Activated CD8-positive, alpha-beta memory T cell treated with anti-CD3 and anti-CD28 coated beads for 36 hours (primary cell): ENCODE data around the gene BCL2L13. TPM values are rescaled to one million over a fixed set of nuclear protein-coding genes. Genes with fewer than 3 reads are reported as not detected.

Experiments
- CTCF ChIA-PET: fragments of 350-600 bp; sonication (Branson Sonifier 250); formaldehyde crosslinking; loops from one replicate; lab custom pipeline; 2021; ENCODE audit warnings: antibody characterized with exemption; lab: Charles Lee
- POLR2A ChIA-PET: fragments of 350-600 bp; sonication (Branson Sonifier 250); formaldehyde crosslinking; loops from one replicate; lab custom pipeline; 2021; ENCODE audit warnings: antibody characterized with exemption; lab: Charles Lee
- total RNA-seq, 2 experiments: library from RNA; stranded (reverse); gene quantifications; one replicate each; pipeline ENCODE4 v1.2.3, GENCODE V29; 2021

BCL2L13 gene
- 10 to 100 TPM; 37.9 to 38.7 TPM for total RNA-seq

DNA sequence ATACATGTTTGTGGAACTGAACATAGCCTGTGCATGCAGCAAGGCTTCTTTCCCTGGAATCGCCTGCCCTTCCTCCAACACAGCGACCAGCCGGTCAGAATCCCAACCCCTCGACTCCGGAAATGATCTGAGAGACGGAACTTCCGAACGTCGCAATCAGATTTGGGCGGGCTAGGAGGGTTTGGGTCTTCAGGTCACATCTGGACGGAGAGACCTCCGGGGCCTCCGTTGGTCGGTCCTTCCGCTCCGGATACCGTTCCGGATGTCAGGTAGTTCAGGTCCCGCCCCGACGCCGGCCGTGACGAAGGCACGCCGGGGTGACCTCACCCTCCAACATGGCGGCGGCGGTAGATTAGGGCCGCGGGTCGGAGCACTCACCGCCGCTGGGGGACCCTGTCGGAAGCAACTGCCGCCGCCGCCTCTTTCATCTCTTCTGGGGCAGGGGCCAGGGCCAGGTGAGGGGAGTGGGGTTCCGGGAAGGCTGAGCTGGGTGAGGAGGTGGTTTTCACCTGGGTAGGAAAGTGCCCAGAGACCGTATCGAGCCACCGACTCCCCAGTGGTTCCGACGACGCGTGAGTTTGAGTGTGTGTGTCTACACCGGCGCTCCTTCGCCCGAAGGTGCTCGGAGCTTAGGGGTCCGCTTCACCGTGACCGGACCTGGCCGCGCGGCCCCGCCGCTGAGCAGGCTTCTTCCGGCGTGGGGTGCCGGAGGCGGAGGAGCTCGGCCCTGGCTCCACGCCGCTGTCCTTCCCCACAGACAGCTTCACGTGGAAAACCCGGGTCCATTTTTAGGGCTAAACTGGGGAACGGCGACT, at the start of gene BCL2L13:
TSS of gene BCL2L13 (plus strand) at position 326 of the 815 bp plus-strand sequence. CDS start 16,955 bp downstream, outside the sequence.
- POLR2A ChIA-PET, result interaction anchor here (0.6 to 1.5 kb wide), 6 partner anchors 9 to 439 kb away, joined by 3 to 8 read pairs (median 5); partner anchors contain the start of gene PEX26
- CTCF ChIA-PET, result interaction anchor here (0.6 to 1.7 kb wide), 3 partner anchors 10 to 291 kb away, joined by 3 to 4 read pairs (median 3); no protein-coding TSS in a partner anchor

- POLR2A ChIA-PET, result no interaction called here
- CTCF ChIA-PET, result no interaction called here
These were observed 48.7 kb upstream of the BCL2L13 start for GRCh38 chr22:17589810-17590375.

DNA sequence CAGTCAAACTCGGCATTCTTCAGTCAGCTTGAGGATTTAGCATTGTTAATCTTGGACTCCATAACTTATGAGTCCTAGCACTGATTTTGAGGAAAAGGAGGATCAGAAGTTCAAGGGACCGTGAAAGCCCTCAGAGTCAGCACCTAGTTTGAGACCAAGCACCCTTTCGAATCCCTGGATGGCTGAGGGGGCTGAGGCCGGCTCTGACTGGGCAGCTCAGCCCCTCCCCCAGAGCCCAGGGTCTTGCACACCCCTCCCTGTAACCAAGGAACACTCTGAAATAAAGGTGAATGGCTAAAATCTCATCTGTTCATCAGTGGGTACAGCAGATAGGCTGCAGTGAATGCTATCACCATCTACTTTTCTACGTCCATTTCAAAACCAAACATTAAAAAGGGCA, 48.0 kb upstream of the BCL2L13 start:
- ChIA-PET CTCF (no interaction called here), POLR2A (no interaction called here)

DNA sequence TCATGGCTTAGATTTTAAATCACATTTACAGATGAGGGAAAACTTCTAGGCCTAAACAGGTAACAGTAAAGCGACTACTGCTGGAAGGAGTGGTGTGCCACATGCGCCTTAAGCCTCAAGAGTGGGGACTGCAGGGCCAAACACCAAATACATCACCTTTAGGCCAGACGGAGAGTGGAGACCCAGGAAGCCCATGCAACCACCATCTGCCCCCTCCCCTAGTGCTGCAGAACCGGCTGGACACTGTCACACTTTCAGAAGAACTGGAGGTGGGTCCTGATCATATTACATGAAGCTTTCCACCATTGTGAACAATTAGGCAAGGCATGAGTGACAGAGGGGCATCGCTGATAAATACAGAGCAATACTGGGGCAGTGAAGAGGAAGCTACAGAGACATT, 46.4 kb upstream of the BCL2L13 start:
- CTCF ChIA-PET, result no interaction called here
- POLR2A ChIA-PET, result no interaction called here

DNA sequence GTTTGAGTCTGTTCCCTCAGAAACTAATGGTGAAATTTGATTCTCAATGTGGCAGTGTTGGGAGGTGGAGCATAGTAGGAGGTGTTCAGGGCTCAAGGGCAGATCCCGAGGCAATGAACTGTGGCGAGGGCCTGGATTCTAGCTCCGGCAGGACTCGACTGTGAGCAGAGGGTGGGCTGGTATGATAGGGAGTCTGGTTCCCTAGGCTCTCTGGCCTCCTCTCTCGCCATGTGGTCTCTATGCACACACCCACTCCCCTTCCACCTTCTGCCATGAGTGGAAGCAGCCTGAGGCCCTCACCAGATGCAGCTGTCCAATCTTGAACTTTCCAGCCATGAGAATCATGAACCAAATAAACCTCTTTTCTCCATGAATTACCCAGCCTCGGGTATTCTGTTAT, 42.3 kb upstream of the BCL2L13 start:
- CTCF ChIA-PET, result no interaction called here

DNA sequence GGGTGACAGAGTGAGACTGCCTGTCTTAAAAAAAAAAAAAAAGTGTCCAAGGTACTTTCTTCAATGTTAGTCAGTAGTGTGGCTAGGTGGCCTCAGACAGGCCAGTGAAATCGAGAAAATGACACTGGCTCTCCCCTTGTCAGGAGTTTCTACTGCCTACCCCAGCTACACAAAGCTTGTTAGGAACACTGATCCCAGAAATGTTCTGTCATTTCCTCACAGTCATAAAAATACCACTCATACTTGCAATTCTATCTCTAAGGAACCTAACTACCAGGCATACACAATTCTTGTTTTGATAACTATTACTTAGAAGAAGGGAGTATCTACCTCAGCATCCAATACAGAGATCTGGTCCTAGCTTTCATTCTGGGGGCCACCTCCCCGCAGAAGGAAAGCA, 41.3 kb upstream of the BCL2L13 start:
- ChIA-PET POLR2A (no interaction called here), CTCF (no interaction called here)

More for the DNA sequence above, 42.3 kb upstream of the BCL2L13 start:
- POLR2A ChIA-PET, result no interaction called here

DNA sequence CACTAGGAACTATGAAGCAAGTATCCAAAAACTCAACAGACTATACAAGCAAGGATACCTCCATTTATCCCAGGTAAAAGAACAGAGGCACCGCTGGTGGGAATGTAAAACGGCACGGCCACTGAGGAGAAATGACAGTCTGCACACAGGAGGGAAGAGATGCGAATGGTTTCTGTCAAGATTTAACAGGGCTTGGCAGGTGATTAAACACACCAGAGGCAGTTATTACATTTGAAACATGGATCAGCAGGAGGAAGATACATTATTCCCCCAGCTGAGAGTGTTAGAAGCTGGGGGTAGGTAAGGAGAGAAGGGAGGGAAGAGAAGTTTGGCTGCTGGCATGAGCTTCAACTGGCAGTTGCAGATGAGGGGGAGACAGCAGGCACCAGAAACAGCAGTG, 40.2 kb upstream of the BCL2L13 start:
- ChIA-PET CTCF (no interaction called here), POLR2A (no interaction called here)

GRCh38 chr22:17601031-17601430, 37.5 kb upstream of the BCL2L13 start:
- POLR2A ChIA-PET, result interaction anchor here (0.6 kb wide), 1 partner anchor 39 kb away, joined by 4 read pairs; no protein-coding TSS in a partner anchor
- CTCF ChIA-PET, result no interaction called here

- ChIA-PET CTCF (no interaction called here), POLR2A (no interaction called here)
These were observed 34.9 kb upstream of the BCL2L13 start for GRCh38 chr22:17603668-17604067.

DNA sequence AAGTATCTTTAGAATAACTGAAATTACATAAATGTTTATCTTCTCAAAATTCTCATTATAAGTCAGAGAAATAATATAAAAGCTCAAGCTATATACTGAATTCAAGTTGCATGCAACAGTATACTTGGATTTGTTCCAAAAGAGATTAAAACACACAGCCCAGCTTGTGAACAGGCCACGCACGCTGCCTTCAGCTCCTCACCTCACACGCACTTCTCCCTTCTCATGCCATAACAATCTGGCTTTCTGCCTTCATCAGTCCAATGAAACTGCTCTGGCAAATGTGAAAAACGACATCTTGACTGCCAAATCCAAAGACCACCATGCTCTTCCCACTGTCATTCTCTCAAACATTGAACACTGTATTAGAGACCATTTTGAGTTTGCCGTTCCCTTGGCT, 32.1 kb upstream of the BCL2L13 start:
- POLR2A ChIA-PET, result no interaction called here
- CTCF ChIA-PET, result no interaction called here

DNA sequence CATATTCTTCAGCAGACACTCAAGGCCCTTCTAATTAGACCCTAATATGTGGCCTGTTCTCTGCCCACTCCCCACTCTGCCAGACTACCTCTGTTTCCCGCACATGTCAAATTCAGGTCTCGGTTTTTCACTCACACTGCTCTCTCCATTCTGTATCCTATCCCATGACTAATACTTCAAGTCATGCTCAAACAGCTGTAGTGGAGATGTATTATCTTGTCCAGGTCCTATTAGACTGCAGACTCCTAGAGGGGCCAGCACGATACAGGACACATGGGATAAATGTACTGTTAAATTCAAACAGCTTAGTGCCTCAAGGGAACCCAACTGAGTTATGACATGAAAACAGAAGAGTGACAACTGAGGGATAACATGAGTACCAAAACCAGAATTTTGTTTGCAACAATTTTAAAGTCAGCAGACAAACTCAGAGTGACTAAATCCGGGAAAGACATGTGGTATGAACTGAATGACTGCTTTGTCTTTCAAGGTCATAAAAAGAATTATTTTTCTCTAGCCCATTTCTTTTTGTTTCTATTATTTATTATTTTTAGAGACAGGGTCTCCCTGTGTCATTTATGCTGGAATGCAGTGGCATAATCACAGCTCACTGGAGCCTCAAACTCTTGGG, 30.6 kb upstream of the BCL2L13 start:
- POLR2A ChIA-PET, result no interaction called here

DNA sequence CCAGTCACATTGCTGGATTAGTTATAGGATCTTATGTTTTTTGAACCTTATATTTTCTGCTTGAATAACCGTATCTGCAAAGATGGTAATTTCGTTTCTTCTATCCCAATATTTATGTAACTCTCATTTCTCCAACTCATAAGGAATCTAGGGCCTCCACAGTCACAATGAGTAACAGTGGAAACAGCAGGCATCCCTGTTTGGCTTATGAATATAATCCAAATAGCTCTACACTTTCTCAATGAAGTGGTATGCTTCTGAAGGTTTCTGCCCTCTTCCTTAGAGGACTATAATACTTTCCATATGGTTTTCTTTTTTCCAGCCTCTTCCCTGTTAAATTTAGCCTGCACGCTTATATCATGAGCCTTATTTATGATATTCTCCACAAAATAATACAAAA, 26.5 kb upstream of the BCL2L13 start:
- CTCF ChIA-PET, result no interaction called here
- POLR2A ChIA-PET, result no interaction called here

More for the DNA sequence above, 30.6 kb upstream of the BCL2L13 start:
- CTCF ChIA-PET, result no interaction called here

DNA sequence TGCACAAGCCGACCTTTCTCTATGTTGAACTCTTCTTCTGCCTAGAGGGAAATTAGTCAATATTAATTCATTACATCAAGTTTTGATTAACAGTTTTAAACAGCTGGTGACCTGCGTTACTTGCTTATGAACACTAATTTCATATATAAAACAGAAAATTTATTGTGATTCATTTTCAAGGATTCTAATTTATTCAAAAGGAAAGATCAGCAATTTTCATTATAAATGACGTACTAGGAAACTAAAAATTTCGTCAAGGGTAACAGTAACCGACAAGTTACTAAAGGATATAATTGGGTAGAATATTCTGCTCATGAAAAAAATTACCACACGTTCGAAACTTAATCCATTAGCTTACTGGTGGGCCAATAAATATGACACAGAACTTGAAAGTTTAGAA, 25.3 kb upstream of the BCL2L13 start:
- POLR2A ChIA-PET, result no interaction called here

GRCh38 chr22:17627961-17628405, 10.6 kb upstream of the BCL2L13 start:
- CTCF ChIA-PET, result no interaction called here
- POLR2A ChIA-PET, result no interaction called here

More for the DNA sequence above, 25.3 kb upstream of the BCL2L13 start:
- CTCF ChIA-PET, result no interaction called here

DNA sequence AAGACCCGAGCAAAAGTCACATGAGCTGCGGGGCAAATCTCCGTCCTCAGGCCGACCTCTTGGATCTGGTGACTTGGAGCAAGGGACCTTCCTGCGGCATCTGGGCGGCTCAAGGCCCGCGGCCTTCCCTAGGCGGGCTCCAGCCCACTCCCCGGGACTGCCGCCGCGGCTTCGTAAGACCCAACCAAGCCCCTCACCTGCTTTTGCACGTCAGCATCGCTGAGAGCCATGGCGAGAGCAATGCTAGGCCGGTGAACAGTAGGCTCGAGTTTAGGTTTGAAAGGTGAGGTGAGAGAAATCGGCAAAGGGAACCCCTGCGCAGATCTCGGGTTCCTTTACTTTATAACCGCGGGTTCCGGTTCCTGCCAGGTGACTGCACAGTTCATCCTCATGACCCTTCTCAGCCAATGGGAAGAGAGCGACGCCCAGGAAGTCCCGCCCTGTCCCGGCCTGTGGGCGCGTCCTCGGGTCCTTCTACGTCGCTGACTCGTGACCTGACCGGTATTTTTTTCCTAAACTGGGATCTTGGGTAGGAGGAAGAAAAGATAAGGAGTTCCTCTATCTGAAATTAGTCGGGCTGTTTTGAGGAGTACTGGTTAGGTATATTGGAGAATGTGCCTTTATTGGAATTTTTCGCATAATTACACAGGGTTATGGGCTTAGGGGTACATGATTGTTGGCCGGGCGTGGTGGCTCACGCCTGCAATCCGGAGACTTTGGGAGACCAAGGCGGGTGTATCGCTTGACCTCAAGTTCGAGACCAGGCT, 10.0 kb upstream of the BCL2L13 start, which contains the start of gene ATP6V1E1:
TSS of gene ATP6V1E1 (minus strand) at position 344 of the 767 bp plus-strand sequence. CDS start at position 230, 114 bp downstream.
- ChIA-PET CTCF (interaction anchor here (0.8 kb wide), 1 partner anchor 43 kb away, joined by 3 read pairs; no protein-coding TSS in a partner anchor), POLR2A (interaction anchor here (1.2 kb wide), 1 partner anchor 10 kb away, joined by 6 read pairs; the partner anchor contains the start of gene BCL2L13)

DNA sequence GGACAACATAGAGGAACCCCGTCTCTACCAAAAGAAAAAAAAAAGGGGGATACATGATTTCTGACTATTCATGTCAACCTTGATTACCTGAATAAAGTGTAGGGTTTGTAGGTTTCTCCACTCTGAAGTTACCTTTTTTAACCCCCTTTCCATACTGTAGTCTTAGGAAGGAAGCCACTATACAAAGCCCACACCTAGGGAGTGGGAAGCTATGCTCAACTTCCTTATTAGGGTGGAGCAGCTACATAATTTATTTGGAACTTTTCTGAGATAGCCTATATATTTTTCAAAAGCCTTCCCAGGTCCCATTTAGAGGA, 9.4 kb upstream of the BCL2L13 start:
- POLR2A ChIA-PET, result interaction anchor here (1.2 kb wide), 1 partner anchor 10 kb away, joined by 6 read pairs; the partner anchor contains the start of gene BCL2L13
- CTCF ChIA-PET, result interaction anchor here (0.8 kb wide), 1 partner anchor 43 kb away, joined by 3 read pairs; no protein-coding TSS in a partner anchor

DNA sequence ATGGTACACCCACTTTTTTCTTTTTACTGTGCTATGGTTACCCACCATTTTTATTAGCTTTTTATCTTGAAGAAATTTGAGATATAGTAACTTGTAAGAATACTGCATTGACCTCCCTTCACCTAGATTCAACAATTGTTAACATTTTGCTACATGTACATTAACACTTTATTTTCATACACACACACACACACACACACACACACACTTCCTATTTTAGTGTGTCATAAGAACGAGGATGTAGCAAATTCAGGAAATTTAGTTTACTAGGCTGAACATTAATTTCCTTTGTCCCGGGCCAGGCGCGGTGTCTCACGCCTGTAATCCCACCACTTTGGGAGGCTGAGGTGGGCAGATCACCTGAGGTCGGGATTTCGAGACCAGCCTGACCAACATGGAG, 8.9 kb upstream of the BCL2L13 start:
- CTCF ChIA-PET, result interaction anchor here (0.8 kb wide), 1 partner anchor 42 kb away, joined by 3 read pairs; no protein-coding TSS in a partner anchor

DNA sequence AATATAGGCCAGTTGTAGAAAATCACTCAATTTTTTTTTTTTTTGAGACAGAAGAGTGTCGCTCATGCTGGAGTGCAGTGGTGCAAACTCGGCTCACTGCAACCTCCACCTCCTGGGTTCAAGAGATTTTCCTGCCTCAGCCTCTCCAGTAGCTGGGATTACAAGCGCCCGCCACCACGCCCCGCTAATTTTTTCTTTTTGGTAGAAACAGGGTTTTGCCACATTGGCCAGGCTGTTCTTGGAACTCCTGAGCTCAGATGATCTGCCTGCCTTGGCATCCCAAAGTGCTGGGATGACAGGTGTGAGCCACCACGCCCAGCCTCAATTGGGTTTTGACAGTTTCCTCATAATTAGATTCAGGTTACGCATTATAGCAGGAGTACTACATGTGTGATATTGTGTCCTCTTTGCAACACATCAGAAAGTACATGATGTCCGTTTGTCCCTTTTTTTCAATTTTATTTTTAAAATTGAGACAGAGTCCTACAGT, 7.4 kb upstream of the BCL2L13 start:
- ChIA-PET POLR2A (no interaction called here), CTCF (interaction anchor here (0.6 to 0.7 kb wide), 2 partner anchors 9 to 65 kb away, joined by 3 read pairs; no protein-coding TSS in a partner anchor)

More for the DNA sequence above, 8.9 kb upstream of the BCL2L13 start:
- POLR2A ChIA-PET, result interaction anchor here (1.2 kb wide), 1 partner anchor 9 kb away, joined by 6 read pairs; the partner anchor contains the start of gene BCL2L13
